Liver (tissue), 3 donors: Measurements from ENCODE around the gene MFNG.

Experiments used
- ATF3 ChIP-seq: IDR thresholded peaks from 2 replicates; pipeline ENCODE4 v1.6.1; 2016; ENCODE audit warnings: antibody characterized with exemption
- CTCF ChIP-seq: fragments of 150-350 bp; IDR thresholded peaks from 2 replicates; pipeline ENCODE4 v1.5.1; 2017; ENCODE audit warnings: improper control_type of control experiment, low read depth, low read length; ENCODE audit not compliant: missing input control
- JUND ChIP-seq, 2 donors: IDR thresholded peaks; 2 replicates each; pipeline ENCODE4 v1.6.1; 2016; ENCODE audit warnings: antibody characterized with exemption in 2 of 2
- RAD21 ChIP-seq, 2 donors: IDR thresholded peaks; 2 replicates each; pipeline ENCODE4 v1.6.1; 2016; ENCODE audit warnings: antibody characterized with exemption in 2 of 2, mild to moderate bottlenecking in 2 of 2
- SP1 ChIP-seq: IDR thresholded peaks from 2 replicates; pipeline ENCODE4 v1.6.1; 2018; ENCODE audit warnings: antibody characterized with exemption, mild to moderate bottlenecking
- TAF1 ChIP-seq: conservative IDR thresholded peaks from 2 replicates; pipeline ENCODE4 v1.6.1; 2016; ENCODE audit warnings: antibody characterized with exemption, mild to moderate bottlenecking
- donor health status: healthy.
- donor health status: healthy.

GRCh38 chr22:37443086-37443485 is 43.1 kb downstream of the MFNG start:
- no peak for TF ChIP-seq CTCF
- no peak for TF ChIP-seq ATF3
- no peak for TF ChIP-seq JUND (IDR thresholded peaks at IDR 0.05)
- no peak for TF ChIP-seq SP1
- no peak for TF ChIP-seq RAD21 (IDR thresholded peaks at IDR 0.05)
- TF ChIP-seq TAF1: no peak
